Measurements from ENCODE around the gene IQSEC1. TPM values are rescaled to one million over a fixed set of nuclear protein-coding genes. Genes with fewer than 3 reads are reported as not detected.

The IQSEC1 gene
- total and polyA plus RNA-seq, 2 donors (not counting 1 experiment from before 2014, with no cell fraction given), result 4.3 to 18.2 TPM

- DNase-seq (ENCODE audit: low read depth in 2 of 2), result no peak
- Histone ChIP-seq H3K79me2 (ENCODE audit: control insufficient read depth, insufficient read depth, low read length) (no peaks in the 10 kb centered on the region), H4K20me1 (ENCODE audit: control insufficient read depth, extremely low read depth, insufficient read depth, low read length) (no peaks in the 10 kb centered on the region)
These were observed 94.5 kb downstream of the IQSEC1 start for GRCh38 chr3:12978682-12979081.

GRCh38 chr3:12977117-12977808, 96.0 kb downstream of the IQSEC1 start:
- H3K4me3 ChIP-seq (replicated peaks in 1 of 4; ENCODE audit: control extremely low read depth in 1 of 4, insufficient read depth in 1 of 4, low read depth in 3 of 4, low read length in 4 of 4), result no peak overlapping the region
- no peaks in the 10 kb centered on the region for H3K4me1 ChIP-seq (ENCODE audit: control insufficient read depth, extremely low read depth, insufficient read depth, low read length)
- H3K4me2 ChIP-seq (ENCODE audit: extremely low read depth, insufficient read depth, low read length), result no peak overlapping the region
- no peak overlapping the region for H3K27ac ChIP-seq (ENCODE audit: insufficient read depth, low read length)
- no peaks in the 10 kb centered on the region for H4K20me1 ChIP-seq (ENCODE audit: control insufficient read depth, extremely low read depth, insufficient read depth, low read length)
- peaks cover 4% of the 10 kb centered on the region for H3K27me3 ChIP-seq (ENCODE audit: control insufficient read depth, insufficient read depth, low read length)
- H2AFZ ChIP-seq (ENCODE audit: low read length), result no peak overlapping the region
- H3K9me3 ChIP-seq (ENCODE audit: control insufficient read depth, insufficient read depth, low read depth, low read length), result no peaks in the 10 kb centered on the region
- no peaks in the 10 kb centered on the region for H3K36me3 ChIP-seq (ENCODE audit: control insufficient read depth, insufficient read depth, low read length)
- no peaks in the 10 kb centered on the region for H3K79me2 ChIP-seq (ENCODE audit: control insufficient read depth, insufficient read depth, low read length)
- DNase-seq (ENCODE audit: low read depth in 2 of 2), result no peak
- TF ChIP-seq CTCF (conservative IDR thresholded peaks at IDR 0.05 in 1 of 2, IDR thresholded peaks at IDR 0.05 in 1 of 2; ENCODE audit: low read depth in 1 of 2, low read length in 2 of 2) (no peak), EZH2 (IDR thresholded peaks at IDR 0.05; ENCODE audit: low read length, missing control alignments) (no peak)
- H3K9ac ChIP-seq (ENCODE audit: insufficient read depth, low read length), result no peak overlapping the region

More at GRCh38 chr3:12978682-12979081, 94.5 kb downstream of the IQSEC1 start:
- Histone ChIP-seq H3K4me3 (replicated peaks in 1 of 4; ENCODE audit: control extremely low read depth in 1 of 4, insufficient read depth in 1 of 4, low read depth in 3 of 4, low read length in 4 of 4) (no peak overlapping the region), H3K27me3 (ENCODE audit: control insufficient read depth, insufficient read depth, low read length) (peaks cover 4% of the 10 kb centered on the region), H3K9ac (ENCODE audit: insufficient read depth, low read length) (no peak overlapping the region), H3K4me2 (ENCODE audit: extremely low read depth, insufficient read depth, low read length) (no peak overlapping the region), H3K9me3 (ENCODE audit: control insufficient read depth, insufficient read depth, low read depth, low read length) (no peaks in the 10 kb centered on the region), H2AFZ (ENCODE audit: low read length) (no peak overlapping the region), H3K27ac (ENCODE audit: insufficient read depth, low read length) (no peak overlapping the region), H3K4me1 (ENCODE audit: control insufficient read depth, extremely low read depth, insufficient read depth, low read length) (no peaks in the 10 kb centered on the region), H3K36me3 (ENCODE audit: control insufficient read depth, insufficient read depth, low read length) (no peaks in the 10 kb centered on the region)
- TF ChIP-seq CTCF (conservative IDR thresholded peaks at IDR 0.05 in 1 of 2, IDR thresholded peaks at IDR 0.05 in 1 of 2; ENCODE audit: low read depth in 1 of 2, low read length in 2 of 2), result no peak

GRCh38 chr3:12975748-12976522, 97.3 kb downstream of the IQSEC1 start:
- H3K4me2 ChIP-seq (ENCODE audit: extremely low read depth, insufficient read depth, low read length), result no peak overlapping the region
- H2AFZ ChIP-seq (ENCODE audit: low read length), result no peak overlapping the region
- no peak overlapping the region for H3K27ac ChIP-seq (ENCODE audit: insufficient read depth, low read length)

More at GRCh38 chr3:12975748-12976522, 97.3 kb downstream of the IQSEC1 start:
- H3K27me3 ChIP-seq (ENCODE audit: control insufficient read depth, insufficient read depth, low read length), result peaks cover 4% of the 10 kb centered on the region
- no peaks in the 10 kb centered on the region for H3K36me3 ChIP-seq (ENCODE audit: control insufficient read depth, insufficient read depth, low read length)
- H3K4me3 ChIP-seq (replicated peaks in 1 of 4; ENCODE audit: control extremely low read depth in 1 of 4, insufficient read depth in 1 of 4, low read depth in 3 of 4, low read length in 4 of 4), result no peak overlapping the region
- H3K79me2 ChIP-seq (ENCODE audit: control insufficient read depth, insufficient read depth, low read length), result no peaks in the 10 kb centered on the region
- H3K9me3 ChIP-seq (ENCODE audit: control insufficient read depth, insufficient read depth, low read depth, low read length), result no peaks in the 10 kb centered on the region
- no peak for DNase-seq (ENCODE audit: low read depth in 2 of 2)
- H3K9ac ChIP-seq (ENCODE audit: insufficient read depth, low read length), result no peak overlapping the region
- TF ChIP-seq EZH2 (IDR thresholded peaks at IDR 0.05; ENCODE audit: low read length, missing control alignments), result no peak
- TF ChIP-seq CTCF (conservative IDR thresholded peaks at IDR 0.05 in 1 of 2, IDR thresholded peaks at IDR 0.05 in 1 of 2; ENCODE audit: low read depth in 1 of 2, low read length in 2 of 2), result no peak
- H4K20me1 ChIP-seq (ENCODE audit: control insufficient read depth, extremely low read depth, insufficient read depth, low read length), result no peaks in the 10 kb centered on the region
- no peaks in the 10 kb centered on the region for H3K4me1 ChIP-seq (ENCODE audit: control insufficient read depth, extremely low read depth, insufficient read depth, low read length)
